B cell (primary cell): ENCODE measurements around the gene CNTN4. TPM values are rescaled to one million over a fixed set of nuclear protein-coding genes. Genes with fewer than 3 reads are reported as not detected.

ENCODE experiments used
- ATAC-seq: fragments of 200-7000 bp; cut with Tn5 transposase; one replicate; pipeline ENCODE4 v1.10.0; 2021; ENCODE audit warnings: low read depth, mild to moderate bottlenecking, moderate number of reproducible peaks, moderate library complexity
- CTCF ChIA-PET: fragments of 350-600 bp; sonication (Branson Sonifier 250); formaldehyde crosslinking; loops from one replicate; lab custom pipeline; 2021; ENCODE audit warnings: antibody characterized with exemption, inconsistent platforms; lab: Charles Lee
- POLR2A ChIA-PET: fragments of 350-600 bp; sonication (Branson Sonifier 250); formaldehyde crosslinking; loops from one replicate; lab custom pipeline; 2021; ENCODE audit warnings: antibody characterized with exemption; lab: Charles Lee
- DNase-seq: peaks from one replicate; pipeline ENCODE4 v3.0.0; 2013
- H2AFZ ChIP-seq: 2 replicates; pipeline ENCODE4 v1.6.1; 2012; ENCODE audit warnings: mild to moderate bottlenecking, low read depth, low read length; ENCODE audit not compliant: insufficient read depth, poor library complexity, severe bottlenecking
- H3K27ac ChIP-seq, 2 donors: 1 replicate in 1 of 2; 2 replicates in 1 of 2; pipeline ENCODE4 v1.5.1; 2012 to 2013; ENCODE audit warnings: low read length in 2 of 2, mild to moderate bottlenecking in 2 of 2, moderate library complexity in 1 of 2
- H3K27me3 ChIP-seq, 4 experiments: fragments of 200-600 bp in 1 of 4; sonication (generic) in 1 of 4; replicated peaks in 1 of 4; 1 replicate in 2 of 4; 2 replicates in 2 of 4; pipeline versions ENCODE4 v1.6.1 to v1.7.0; 2013 to 2016; ENCODE audit warnings: low read length in 3 of 4, mild to moderate bottlenecking in 2 of 4, mixed read lengths in 1 of 4, moderate library complexity in 1 of 4; ENCODE audit not compliant: insufficient read depth in 4 of 4, control insufficient read depth in 3 of 4; ENCODE audit errors: control extremely low read depth in 1 of 4
- H3K36me3 ChIP-seq, 2 experiments: replicated peaks in 1 of 2; 1 replicate in 1 of 2; 2 replicates in 1 of 2; pipeline versions ENCODE4 v1.6.1 to v1.7.1; 2013; ENCODE audit warnings: low read length in 1 of 2; ENCODE audit not compliant: insufficient read depth in 2 of 2, control insufficient read depth in 1 of 2; ENCODE audit errors: control extremely low read depth in 1 of 2, extremely low read depth in 1 of 2
- H3K4me1 ChIP-seq, 2 donors: fragments of 200-600 bp in 1 of 2; sonication (generic) in 1 of 2; 1 replicate in 1 of 2; 2 replicates in 1 of 2; pipeline versions ENCODE4 v1.5.1 to v1.6.1; 2013 to 2017; ENCODE audit warnings: low read length in 2 of 2; ENCODE audit not compliant: control insufficient read depth in 2 of 2, insufficient read depth in 2 of 2
- H3K4me2 ChIP-seq: replicated peaks from 2 replicates; pipeline ENCODE3; 2012; ENCODE audit warnings: mild to moderate bottlenecking, low read depth, low read length; ENCODE audit not compliant: poor library complexity, severe bottlenecking
- H3K4me3 ChIP-seq, 5 experiments: fragments of 200-600 bp in 1 of 5; sonication (generic) in 1 of 5; 1 replicate in 3 of 5; 2 replicates in 2 of 5; pipeline versions ENCODE4 v1.5.1 to v1.7.0; 2011 to 2016; ENCODE audit warnings: low read length in 4 of 5, mild to moderate bottlenecking in 4 of 5, low read depth in 2 of 5, control low read depth in 1 of 5, moderate library complexity in 1 of 5; ENCODE audit not compliant: insufficient read depth in 1 of 5; ENCODE audit errors: control extremely low read depth in 1 of 5, extremely low read depth in 1 of 5
- H3K79me2 ChIP-seq: fragments of 200-600 bp; sonication (generic); one replicate; pipeline ENCODE4 v1.6.0; 2016; ENCODE audit warnings: low read length; ENCODE audit not compliant: control insufficient read depth, insufficient read depth
- H3K9ac ChIP-seq: fragments of 200-600 bp; sonication (generic); 2 replicates; pipeline ENCODE4 v1.6.1; 2017; ENCODE audit warnings: mild to moderate bottlenecking, low read length, moderate library complexity
- H3K9me3 ChIP-seq, 3 donors: one replicate each; pipeline versions ENCODE4 v1.6.1 to v1.7.1; 2013; ENCODE audit warnings: low read length in 2 of 3; ENCODE audit not compliant: control insufficient read depth in 2 of 3, insufficient read depth in 1 of 3; ENCODE audit errors: control extremely low read depth in 1 of 3
- H4K20me1 ChIP-seq: 2 replicates; pipeline ENCODE4 v1.6.0; 2012; ENCODE audit warnings: mild to moderate bottlenecking, low read length; ENCODE audit not compliant: insufficient read depth, control insufficient read depth, poor library complexity, severe bottlenecking
- H3K27ac Mint-ChIP-seq: one replicate; pipeline ENCODE4 v1.8.0; 2021; ENCODE audit warnings: mixed read lengths
- H3K27me3 Mint-ChIP-seq: one replicate; pipeline ENCODE4 v1.8.0; 2021; ENCODE audit warnings: mixed read lengths
- H3K4me1 Mint-ChIP-seq: one replicate; pipeline ENCODE4 v1.8.0; 2021; ENCODE audit warnings: mixed read lengths
- H3K4me3 Mint-ChIP-seq: one replicate; pipeline ENCODE4 v1.8.0; 2021; ENCODE audit warnings: mixed read lengths
- H3K9me3 Mint-ChIP-seq: one replicate; pipeline ENCODE4 v1.8.0; 2022; ENCODE audit warnings: mixed read lengths; ENCODE audit not compliant: insufficient read depth
- EZH2 ChIP-seq: IDR thresholded peaks from 2 replicates; pipeline ENCODE4 v1.6.1; 2012; ENCODE audit warnings: borderline replicate concordance, low read depth, mild to moderate bottlenecking, moderate library complexity, low read length; ENCODE audit not compliant: insufficient read depth, poor library complexity, severe bottlenecking
- WGBS: methylation state at CpG from one replicate; pipeline ENCODE4 v1.1.5; 2013; ENCODE audit warnings: missing lambda C conversion rate; ENCODE audit not compliant: insufficient coverage; 5-methylcytosine and 5-hydroxymethylcytosine counted together
- intact Hi-C: fragments of 100-400 bp; cut with micrococcal nuclease; formaldehyde crosslinking; loops from one replicate; pipeline ENCODE4 v1.10.0; 2022
- polyA plus RNA-seq: library from polyadenylated mRNA; depleted of rRNA; stranded (reverse); fragments of >200 nt; gene quantifications from 2 replicates; pipeline ENCODE4 v1.2.3, GENCODE V29; 2012
- total RNA-seq, 2 donors: library from RNA; stranded (reverse); fragments of 120-200 nt in 1 of 2; gene quantifications; 1 replicate in 1 of 2; 2 replicates in 1 of 2; pipeline versions ENCODE4 v1.2.3 to v1.2.4, GENCODE V29; 2013 to 2022
- TF ChIP-seq, protein P1 (sequence below): fragments of 200-600 bp; IDR thresholded peaks from one replicate; pipeline ENCODE4 v1.8.0; 2022; ENCODE audit warnings: antibody characterized with exemption, mild to moderate bottlenecking

The CNTN4 gene
- total and polyA plus RNA-seq, 2 donors (not counting 1 experiment from before 2014, with no cell fraction given) = 0.05 TPM; not detected in 1

DNA sequence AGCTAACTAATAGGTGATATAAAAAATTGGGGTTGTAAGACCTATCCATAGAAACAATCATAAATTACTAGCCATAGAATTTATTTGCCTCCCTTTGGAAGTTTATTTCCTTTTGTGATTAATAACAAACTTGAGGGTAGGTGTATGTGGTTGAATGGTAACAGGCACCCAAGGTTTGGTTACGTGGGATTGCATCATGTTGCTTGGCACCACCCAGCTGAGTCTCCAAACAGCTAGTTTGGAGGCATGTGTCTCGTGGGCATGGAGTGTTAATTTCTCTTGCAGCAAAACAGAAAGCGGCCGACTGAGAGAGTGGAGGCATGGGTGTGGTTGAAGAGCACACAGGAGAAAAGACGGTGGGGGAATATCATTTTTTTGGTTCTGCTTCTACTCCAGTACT is 441.4 kb downstream of the CNTN4 start:
- DNase-seq (no peak), ATAC-seq (no peak)
- no peak for TF ChIP-seq EZH2
- TF ChIP-seq, protein P1, sequence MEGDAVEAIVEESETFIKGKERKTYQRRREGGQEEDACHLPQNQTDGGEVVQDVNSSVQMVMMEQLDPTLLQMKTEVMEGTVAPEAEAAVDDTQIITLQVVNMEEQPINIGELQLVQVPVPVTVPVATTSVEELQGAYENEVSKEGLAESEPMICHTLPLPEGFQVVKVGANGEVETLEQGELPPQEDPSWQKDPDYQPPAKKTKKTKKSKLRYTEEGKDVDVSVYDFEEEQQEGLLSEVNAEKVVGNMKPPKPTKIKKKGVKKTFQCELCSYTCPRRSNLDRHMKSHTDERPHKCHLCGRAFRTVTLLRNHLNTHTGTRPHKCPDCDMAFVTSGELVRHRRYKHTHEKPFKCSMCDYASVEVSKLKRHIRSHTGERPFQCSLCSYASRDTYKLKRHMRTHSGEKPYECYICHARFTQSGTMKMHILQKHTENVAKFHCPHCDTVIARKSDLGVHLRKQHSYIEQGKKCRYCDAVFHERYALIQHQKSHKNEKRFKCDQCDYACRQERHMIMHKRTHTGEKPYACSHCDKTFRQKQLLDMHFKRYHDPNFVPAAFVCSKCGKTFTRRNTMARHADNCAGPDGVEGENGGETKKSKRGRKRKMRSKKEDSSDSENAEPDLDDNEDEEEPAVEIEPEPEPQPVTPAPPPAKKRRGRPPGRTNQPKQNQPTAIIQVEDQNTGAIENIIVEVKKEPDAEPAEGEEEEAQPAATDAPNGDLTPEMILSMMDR = no peak
- H3K79me2 ChIP-seq = no peaks in the 10 kb centered on the region
- peaks cover 0 to 4% (median 0%) of the 10 kb centered on the region in 3 donors for H3K9me3 ChIP-seq
- intact Hi-C loops = no loop called here
- CTCF ChIA-PET = no interaction called here
- Mint-ChIP-seq H3K4me3 (no peak overlapping the region), H3K27me3 (no peaks in the 10 kb centered on the region), H3K4me1 (no peaks in the 10 kb centered on the region), H3K27ac (no peak overlapping the region), H3K9me3 (peaks cover 1% of the 10 kb centered on the region)
- H4K20me1 ChIP-seq = no peaks in the 10 kb centered on the region
- H3K4me2 ChIP-seq = no peak overlapping the region
- H3K27me3 ChIP-seq = no peaks in the 10 kb centered on the region
- 71% methylated on average over 2 of the region's 5 CpGs for WGBS
- H2AFZ ChIP-seq = no peak overlapping the region
- H3K27ac ChIP-seq = no peak overlapping the region
- POLR2A ChIA-PET = no interaction called here
- no peak overlapping the region for H3K4me3 ChIP-seq
- H3K36me3 ChIP-seq = no peaks in the 10 kb centered on the region
- H3K9ac ChIP-seq = no peak overlapping the region
- no peaks in the 10 kb centered on the region for H3K4me1 ChIP-seq

DNA sequence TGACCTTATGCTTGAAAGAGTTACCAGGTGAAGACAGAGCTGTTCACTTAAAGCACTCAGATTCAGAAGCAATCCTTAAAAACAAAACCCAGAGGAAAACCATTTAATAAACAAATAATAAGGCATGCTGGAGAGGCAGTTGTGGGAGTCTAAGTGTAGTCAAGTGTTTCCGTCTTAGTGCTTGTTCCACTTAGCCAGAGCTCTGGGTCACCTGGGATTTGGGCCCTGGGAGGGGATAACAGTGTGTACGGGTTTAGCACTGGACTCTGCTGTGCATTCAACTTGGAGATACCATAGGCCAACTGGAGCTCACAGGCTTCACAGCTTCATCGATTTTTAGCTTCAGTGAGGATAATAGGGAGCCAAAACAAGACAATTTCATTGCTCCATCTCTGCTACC is 444.6 kb downstream of the CNTN4 start:
- TF ChIP-seq EZH2 = no peak
- TF ChIP-seq, protein P1 = no peak
- ChIA-PET CTCF (no interaction called here), POLR2A (no interaction called here)
- no peak for ATAC-seq
- Mint-ChIP-seq H3K4me1 (no peaks in the 10 kb centered on the region), H3K9me3 (peaks cover 6% of the 10 kb centered on the region), H3K4me3 (no peak overlapping the region), H3K27ac (no peak overlapping the region), H3K27me3 (no peaks in the 10 kb centered on the region)
- no peaks in the 10 kb centered on the region for H4K20me1 ChIP-seq
- H3K4me1 ChIP-seq = no peaks in the 10 kb centered on the region
- intact Hi-C loops = no loop called here
- no peak for DNase-seq
- no peak overlapping the region for H3K27ac ChIP-seq
- H3K36me3 ChIP-seq = no peaks in the 10 kb centered on the region
- H3K4me3 ChIP-seq = no peak overlapping the region
- WGBS = 100% methylated on average over 2 of the region's 3 CpGs
- no peaks in the 10 kb centered on the region for H3K27me3 ChIP-seq
- peaks cover 0 to 1% (median 0%) of the 10 kb centered on the region in 3 donors for H3K9me3 ChIP-seq
- H3K9ac ChIP-seq = no peak overlapping the region
- H3K4me2 ChIP-seq = no peak overlapping the region
- H3K79me2 ChIP-seq = no peaks in the 10 kb centered on the region
- H2AFZ ChIP-seq = no peak overlapping the region
